ENCODE data around the gene C20orf204. TPM values are rescaled to one million over a fixed set of nuclear protein-coding genes. Genes with fewer than 3 reads are reported as not detected.

Gene C20orf204
- total and polyA plus RNA-seq, 10 of the 15 experiments (the other 5 are each of a cell fraction or from before 2014, with no cell fraction given) = 0.24 to 56.0 (median 12.4) TPM

DNA sequence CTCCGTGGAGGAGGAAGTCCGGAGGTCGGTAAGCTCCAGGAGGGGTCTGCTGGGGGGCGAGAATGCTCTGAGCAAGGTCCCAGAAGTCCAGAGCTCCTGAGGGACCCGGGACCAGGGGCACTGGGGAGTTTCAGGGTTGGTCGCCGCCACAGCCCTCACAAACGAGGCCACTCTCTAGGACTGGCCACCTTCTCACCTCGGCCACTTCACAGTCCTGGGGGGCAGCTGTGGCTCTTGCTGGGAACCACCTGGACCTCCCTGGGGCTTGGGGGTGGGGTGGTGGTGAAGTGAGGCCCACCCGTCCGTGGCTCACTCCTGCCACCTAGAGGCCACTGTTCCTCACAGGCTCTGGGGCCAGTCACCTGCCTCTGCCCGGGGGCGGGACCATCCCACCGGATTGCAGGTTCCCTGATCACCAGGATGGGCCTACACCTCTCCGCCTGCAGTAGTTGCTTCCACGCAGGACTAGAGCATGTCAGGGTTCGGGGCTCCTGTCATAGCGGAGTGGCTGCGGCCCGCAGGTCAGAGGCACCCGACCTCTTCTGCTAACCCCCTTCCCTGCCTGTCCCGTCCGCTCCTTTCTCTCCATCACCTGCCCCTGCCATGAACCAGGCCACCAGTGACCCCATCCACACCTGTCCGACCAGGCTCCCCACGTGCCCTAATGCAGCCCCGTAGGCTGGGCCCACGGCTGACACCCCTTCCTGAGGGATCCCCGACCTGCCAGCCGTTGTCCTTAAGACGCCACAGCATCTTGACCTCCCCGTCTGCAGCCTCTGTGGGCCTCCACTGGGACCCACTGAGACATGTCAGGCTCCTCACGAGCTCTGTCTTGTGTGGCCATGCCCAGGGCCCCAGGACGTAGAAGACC lies 21.9 kb downstream of the C20orf204 start (continued):
- TF ChIP-seq POU2F2 (IDR thresholded peaks at IDR 0.05; ENCODE audit: borderline replicate concordance, low read depth, low read length) = no peak
- no peak for TF ChIP-seq EZH2 (IDR thresholded peaks at IDR 0.05; ENCODE audit: borderline replicate concordance, control insufficient read depth, low read depth, low read length)
- TF ChIP-seq GATAD2B (conservative IDR thresholded peaks at IDR 0.05; ENCODE audit: low read depth) = peak; percentile 95
- peak in 1 of 2 experiments; percentile 56; a peak in 2 of 4 replicates for TF ChIP-seq EP300 (IDR thresholded peaks at IDR 0.05; ENCODE audit: borderline replicate concordance in 1 of 2, control insufficient read depth in 1 of 2, low read depth in 2 of 2, low read length in 2 of 2)
- peak; percentile 51 for TF ChIP-seq DPF2 (IDR thresholded peaks at IDR 0.05)
- no peak for TF ChIP-seq CBFB (IDR thresholded peaks at IDR 0.05; ENCODE audit: low read depth)
- no peak for TF ChIP-seq CBX3 (IDR thresholded peaks at IDR 0.05; ENCODE audit: borderline replicate concordance, low read depth)
- TF ChIP-seq, protein P1, sequence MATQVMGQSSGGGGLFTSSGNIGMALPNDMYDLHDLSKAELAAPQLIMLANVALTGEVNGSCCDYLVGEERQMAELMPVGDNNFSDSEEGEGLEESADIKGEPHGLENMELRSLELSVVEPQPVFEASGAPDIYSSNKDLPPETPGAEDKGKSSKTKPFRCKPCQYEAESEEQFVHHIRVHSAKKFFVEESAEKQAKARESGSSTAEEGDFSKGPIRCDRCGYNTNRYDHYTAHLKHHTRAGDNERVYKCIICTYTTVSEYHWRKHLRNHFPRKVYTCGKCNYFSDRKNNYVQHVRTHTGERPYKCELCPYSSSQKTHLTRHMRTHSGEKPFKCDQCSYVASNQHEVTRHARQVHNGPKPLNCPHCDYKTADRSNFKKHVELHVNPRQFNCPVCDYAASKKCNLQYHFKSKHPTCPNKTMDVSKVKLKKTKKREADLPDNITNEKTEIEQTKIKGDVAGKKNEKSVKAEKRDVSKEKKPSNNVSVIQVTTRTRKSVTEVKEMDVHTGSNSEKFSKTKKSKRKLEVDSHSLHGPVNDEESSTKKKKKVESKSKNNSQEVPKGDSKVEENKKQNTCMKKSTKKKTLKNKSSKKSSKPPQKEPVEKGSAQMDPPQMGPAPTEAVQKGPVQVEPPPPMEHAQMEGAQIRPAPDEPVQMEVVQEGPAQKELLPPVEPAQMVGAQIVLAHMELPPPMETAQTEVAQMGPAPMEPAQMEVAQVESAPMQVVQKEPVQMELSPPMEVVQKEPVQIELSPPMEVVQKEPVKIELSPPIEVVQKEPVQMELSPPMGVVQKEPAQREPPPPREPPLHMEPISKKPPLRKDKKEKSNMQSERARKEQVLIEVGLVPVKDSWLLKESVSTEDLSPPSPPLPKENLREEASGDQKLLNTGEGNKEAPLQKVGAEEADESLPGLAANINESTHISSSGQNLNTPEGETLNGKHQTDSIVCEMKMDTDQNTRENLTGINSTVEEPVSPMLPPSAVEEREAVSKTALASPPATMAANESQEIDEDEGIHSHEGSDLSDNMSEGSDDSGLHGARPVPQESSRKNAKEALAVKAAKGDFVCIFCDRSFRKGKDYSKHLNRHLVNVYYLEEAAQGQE (IDR thresholded peaks at IDR 0.05; ENCODE audit: low read depth, low read length) = no peak
- peak; percentile 23; the same call in 1 of the 2 replicates for TF ChIP-seq ZNF207 (IDR thresholded peaks at IDR 0.05; ENCODE audit: borderline replicate concordance)
- peak; percentile 25; the same call in 1 of the 2 replicates for TF ChIP-seq SIN3A (IDR thresholded peaks at IDR 0.05; ENCODE audit: low read depth, low read length)
- peak; percentile 54; the same call in 1 of the 2 replicates for TF ChIP-seq YY1 (IDR thresholded peaks at IDR 0.05; ENCODE audit: low read depth, low read length)
- TF ChIP-seq NR2F1 (conservative IDR thresholded peaks at IDR 0.05) = peak; percentile 68
- TF ChIP-seq, protein P2, sequence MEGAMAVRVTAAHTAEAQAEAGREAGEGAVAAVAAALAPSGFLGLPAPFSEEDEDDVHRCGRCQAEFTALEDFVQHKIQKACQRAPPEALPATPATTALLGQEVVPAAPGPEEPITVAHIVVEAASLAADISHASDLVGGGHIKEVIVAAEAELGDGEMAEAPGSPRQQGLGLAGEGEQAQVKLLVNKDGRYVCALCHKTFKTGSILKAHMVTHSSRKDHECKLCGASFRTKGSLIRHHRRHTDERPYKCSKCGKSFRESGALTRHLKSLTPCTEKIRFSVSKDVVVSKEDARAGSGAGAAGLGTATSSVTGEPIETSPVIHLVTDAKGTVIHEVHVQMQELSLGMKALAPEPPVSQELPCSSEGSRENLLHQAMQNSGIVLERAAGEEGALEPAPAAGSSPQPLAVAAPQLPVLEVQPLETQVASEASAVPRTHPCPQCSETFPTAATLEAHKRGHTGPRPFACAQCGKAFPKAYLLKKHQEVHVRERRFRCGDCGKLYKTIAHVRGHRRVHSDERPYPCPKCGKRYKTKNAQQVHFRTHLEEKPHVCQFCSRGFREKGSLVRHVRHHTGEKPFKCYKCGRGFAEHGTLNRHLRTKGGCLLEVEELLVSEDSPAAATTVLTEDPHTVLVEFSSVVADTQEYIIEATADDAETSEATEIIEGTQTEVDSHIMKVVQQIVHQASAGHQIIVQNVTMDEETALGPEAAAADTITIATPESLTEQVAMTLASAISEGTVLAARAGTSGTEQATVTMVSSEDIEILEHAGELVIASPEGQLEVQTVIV (IDR thresholded peaks at IDR 0.05; ENCODE audit: borderline replicate concordance, partially characterized antibody) = no peak
- TF ChIP-seq SP1 (IDR thresholded peaks at IDR 0.05; ENCODE audit: low read depth, low read length) = peak; percentile 11
- TF ChIP-seq SPI1 (IDR thresholded peaks at IDR 0.05; ENCODE audit: borderline replicate concordance, insufficient read depth, low read depth, low read length) = no peak
- TF ChIP-seq RAD51 (IDR thresholded peaks at IDR 0.05) = peak; percentile 38; the same call in 1 of the 2 replicates
- TF ChIP-seq HDAC2 (IDR thresholded peaks at IDR 0.05) = no peak
- TF ChIP-seq CHD4 (IDR thresholded peaks at IDR 0.05) = no peak
- peak; percentile 69 for TF ChIP-seq SMC3 (IDR thresholded peaks at IDR 0.05; ENCODE audit: borderline replicate concordance, low read length)
- TF ChIP-seq MXI1 (IDR thresholded peaks at IDR 0.05; ENCODE audit: low read depth, low read length) = peak; percentile 46; the same call in 1 of the 2 replicates
- no peak for TF ChIP-seq ZNF384 (IDR thresholded peaks at IDR 0.05; ENCODE audit: borderline replicate concordance, low read depth, low read length)
- no peak for TF ChIP-seq CEBPB (IDR thresholded peaks at IDR 0.05; ENCODE audit: borderline replicate concordance in 1 of 2, low read depth in 2 of 2, low read length in 2 of 2)
- TF ChIP-seq SUPT20H (IDR thresholded peaks at IDR 0.05; ENCODE audit: borderline replicate concordance, control insufficient read depth, low read depth, low read length) = no peak
- TF ChIP-seq IKZF2 (IDR thresholded peaks at IDR 0.05) = peak; percentile 37 to 38; a peak in 2 of 4 replicates
- no peak for TF ChIP-seq ZNF217 (IDR thresholded peaks at IDR 0.05)

Data from GM12878 (cell line).